Trophoblast cell (in vitro differentiated cells and primary cell): ENCODE data around the gene DDX49.

Source experiments
- DNase-seq, 2 donors: peaks; one replicate each; pipeline ENCODE4 v3.0.0-alpha.2; 2016
- H2AFZ ChIP-seq: 2 replicates; pipeline ENCODE4 v1.6.1; 2013; ENCODE audit warnings: low read length, moderate library complexity, mild to moderate bottlenecking; ENCODE audit not compliant: insufficient read depth, poor library complexity
- H2AK5ac ChIP-seq: 2 replicates; pipeline ENCODE4 v1.6.1; 2013; ENCODE audit warnings: mild to moderate bottlenecking, low read length
- H2BK120ac ChIP-seq: 2 replicates; pipeline ENCODE4 v1.6.1; 2013; ENCODE audit warnings: low read length, mild to moderate bottlenecking, moderate library complexity; ENCODE audit not compliant: insufficient read depth, poor library complexity
- H2BK12ac ChIP-seq: 2 replicates; pipeline ENCODE4 v1.6.1; 2013; ENCODE audit warnings: mild to moderate bottlenecking, low read length, moderate library complexity
- H2BK5ac ChIP-seq: 2 replicates; pipeline ENCODE4 v1.6.1; 2013; ENCODE audit warnings: low read length, low read depth, moderate library complexity, mild to moderate bottlenecking; ENCODE audit not compliant: poor library complexity
- H3K14ac ChIP-seq: 2 replicates; pipeline ENCODE4 v1.6.1; 2013; ENCODE audit warnings: mild to moderate bottlenecking, low read length
- H3K18ac ChIP-seq: 2 replicates; pipeline ENCODE4 v1.6.1; 2013; ENCODE audit warnings: mild to moderate bottlenecking, low read length
- H3K23ac ChIP-seq: 2 replicates; pipeline ENCODE4 v1.6.1; 2013; ENCODE audit warnings: low read length
- H3K27ac ChIP-seq: 2 replicates; pipeline ENCODE4 v1.5.1; 2013; ENCODE audit warnings: low read depth, mild to moderate bottlenecking, inconsistent platforms, low read length, moderate library complexity
- H3K27me3 ChIP-seq: 2 replicates; pipeline ENCODE4 v1.6.1; 2013; ENCODE audit warnings: inconsistent platforms, mild to moderate bottlenecking, low read length, moderate library complexity; ENCODE audit not compliant: insufficient read depth
- H3K36me3 ChIP-seq, 2 experiments: 1 replicate in 1 of 2; 2 replicates in 1 of 2; pipeline ENCODE4 v1.6.1; 2013; ENCODE audit warnings: low read length in 2 of 2, mild to moderate bottlenecking in 2 of 2, moderate library complexity in 1 of 2; ENCODE audit not compliant: insufficient read depth in 2 of 2, control insufficient read depth in 1 of 2
- H3K4ac ChIP-seq: 2 replicates; pipeline ENCODE4 v1.6.1; 2013; ENCODE audit warnings: low read depth, mild to moderate bottlenecking, low read length, moderate library complexity
- H3K4me1 ChIP-seq, 2 experiments: 1 replicate in 1 of 2; 2 replicates in 1 of 2; pipeline ENCODE4 v1.6.1; 2013; ENCODE audit warnings: low read length in 2 of 2, mild to moderate bottlenecking in 2 of 2, moderate library complexity in 1 of 2; ENCODE audit not compliant: insufficient read depth in 2 of 2, control insufficient read depth in 1 of 2
- H3K4me2 ChIP-seq: 2 replicates; pipeline ENCODE4 v1.6.1; 2013; ENCODE audit warnings: inconsistent platforms, mild to moderate bottlenecking, low read length, moderate library complexity
- H3K4me3 ChIP-seq: 2 replicates; pipeline ENCODE4 v1.5.1; 2013; ENCODE audit warnings: mild to moderate bottlenecking, low read depth, low read length, inconsistent platforms
- H3K79me1 ChIP-seq: one replicate; pipeline ENCODE4 v1.6.1; 2013; ENCODE audit warnings: low read length
- H3K79me2 ChIP-seq: 2 replicates; pipeline ENCODE4 v1.6.1; 2013; ENCODE audit warnings: low read length, mild to moderate bottlenecking; ENCODE audit not compliant: control insufficient read depth, insufficient read depth, poor library complexity
- H3K9ac ChIP-seq: 2 replicates; pipeline ENCODE4 v1.6.1; 2013; ENCODE audit warnings: mild to moderate bottlenecking, low read length
- H3K9me3 ChIP-seq: 2 replicates; pipeline ENCODE4 v1.6.1; 2013; ENCODE audit warnings: low read depth, mild to moderate bottlenecking, control low read depth, inconsistent platforms, low read length; ENCODE audit not compliant: insufficient read depth
- H4K12ac ChIP-seq: 2 replicates; pipeline ENCODE4 v1.6.1; 2013; ENCODE audit warnings: low read depth, mild to moderate bottlenecking, low read length, moderate library complexity
- H4K8ac ChIP-seq: 2 replicates; pipeline ENCODE4 v1.6.1; 2013; ENCODE audit warnings: low read depth, mild to moderate bottlenecking, low read length, moderate library complexity
- H4K91ac ChIP-seq: one replicate; pipeline ENCODE4 v1.6.1; 2013; ENCODE audit warnings: low read depth, mild to moderate bottlenecking, low read length, moderate library complexity
- WGBS: extraction: QIAGEN DNeasy Blood & Tissue Kit; methylation state at CpG from one replicate; pipeline ENCODE4 v1.1.7; 2013; ENCODE audit warnings: missing lambda C conversion rate; ENCODE audit not compliant: insufficient read length, insufficient coverage; ENCODE audit errors: extremely low coverage; 5-methylcytosine and 5-hydroxymethylcytosine counted together

DDX49 gene

DNA sequence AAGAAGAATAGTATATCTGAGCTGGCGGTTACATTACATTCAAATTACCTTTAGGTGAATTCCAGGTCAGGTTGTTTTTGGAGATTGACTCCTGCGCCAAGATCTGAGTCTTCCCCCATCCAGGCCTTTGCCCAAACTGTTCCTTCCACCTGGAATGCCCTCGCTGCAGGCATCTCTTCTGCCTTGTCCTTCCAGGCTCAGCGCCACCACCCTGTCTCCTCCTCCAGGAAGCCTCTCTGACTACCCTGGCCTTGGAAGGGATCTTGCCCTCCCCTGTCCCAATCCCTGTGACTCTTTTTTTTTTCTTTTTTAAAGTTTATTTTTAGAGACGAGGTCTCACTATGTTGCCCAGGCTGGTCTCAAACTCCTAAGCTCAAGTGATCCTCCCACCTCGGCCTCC lies 23.2 kb downstream of the DDX49 start:
- Histone ChIP-seq H3K14ac (no peak overlapping the region), H2BK12ac (no peak overlapping the region), H3K79me2 (peaks cover 9% of the 10 kb centered on the region), H2AK5ac (no peak overlapping the region), H3K9me3 (no peaks in the 10 kb centered on the region), H3K4ac (no peak overlapping the region), H3K27me3 (no peaks in the 10 kb centered on the region), H3K4me2 (no peak overlapping the region), H4K8ac (no peak overlapping the region), H3K79me1 (peaks cover 10% of the 10 kb centered on the region), H3K4me3 (no peak overlapping the region), H3K9ac (no peak overlapping the region), H2AFZ (no peak overlapping the region), H2BK5ac (no peak overlapping the region), H4K12ac (no peak overlapping the region), H3K36me3 (peaks cover 11% of the 10 kb centered on the region in 2 experiments), H2BK120ac (no peak overlapping the region), H3K23ac (no peak overlapping the region), H3K4me1 (peaks cover 0 to 8% of the 10 kb centered on the region in 2 experiments), H3K18ac (no peak overlapping the region), H4K91ac (no peak overlapping the region), H3K27ac (no peak overlapping the region)
- no CpG with 5 or more reads among the region's 6 CpGs for WGBS
- no peak for DNase-seq

GRCh38 chr19:18943465-18943864 lies 23.9 kb downstream of the DDX49 start:
- H3K9ac ChIP-seq = no peak overlapping the region
- no CpG with 5 or more reads among the region's 4 CpGs for WGBS

DNA sequence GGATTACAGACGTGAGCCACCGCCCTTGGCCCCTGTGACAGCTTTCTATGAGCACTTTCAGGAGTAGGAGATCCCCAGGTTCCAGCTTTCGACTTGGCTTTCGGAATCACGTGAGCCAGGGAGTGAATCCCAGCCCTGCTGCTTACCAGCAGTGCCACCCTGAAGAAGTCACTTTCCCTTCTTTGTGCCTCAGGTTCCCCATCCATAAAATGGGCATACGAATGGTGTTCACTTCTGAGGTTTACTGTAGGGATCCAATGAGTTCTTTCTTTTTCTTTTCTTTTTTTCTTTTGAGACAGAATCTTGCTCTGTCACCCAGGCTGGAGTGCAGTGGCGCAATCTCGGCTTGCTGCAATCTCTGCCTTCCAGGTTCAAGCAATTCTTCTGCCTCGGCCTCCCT lies 25.8 kb downstream of the DDX49 start:
- no peak overlapping the region for H4K8ac ChIP-seq
- H2BK5ac ChIP-seq = no peak overlapping the region
- H3K9ac ChIP-seq = no peak overlapping the region
- no peak overlapping the region for H2AFZ ChIP-seq
- H3K9me3 ChIP-seq = no peaks in the 10 kb centered on the region
- peaks cover 6% of the 10 kb centered on the region for H3K79me2 ChIP-seq
- no peak overlapping the region for H3K27ac ChIP-seq
- no peak overlapping the region for H3K4me2 ChIP-seq
- H3K4me3 ChIP-seq = no peak overlapping the region
- DNase-seq = no peak
- no peaks in the 10 kb centered on the region for H3K27me3 ChIP-seq
- no peak overlapping the region for H3K14ac ChIP-seq
- no peaks in the 10 kb centered on the region for H3K36me3 ChIP-seq
- no peak overlapping the region for H4K91ac ChIP-seq
- H2BK12ac ChIP-seq = no peak overlapping the region
- no peak overlapping the region for H3K18ac ChIP-seq
- WGBS = no CpG with 5 or more reads among the region's 9 CpGs
- H3K4ac ChIP-seq = no peak overlapping the region
- H3K23ac ChIP-seq = no peak overlapping the region
- peaks cover 0 to 1% of the 10 kb centered on the region in 2 experiments for H3K4me1 ChIP-seq
- no peak overlapping the region for H4K12ac ChIP-seq
- H2BK120ac ChIP-seq = no peak overlapping the region
- no peak overlapping the region for H2AK5ac ChIP-seq
- H3K79me1 ChIP-seq = peaks cover 8% of the 10 kb centered on the region

More at GRCh38 chr19:18943465-18943864, 23.9 kb downstream of the DDX49 start:
- Histone ChIP-seq H3K4me1 (peaks cover 0 to 8% of the 10 kb centered on the region in 2 experiments), H2BK5ac (no peak overlapping the region), H3K79me2 (peaks cover 9% of the 10 kb centered on the region), H2BK12ac (no peak overlapping the region), H3K9me3 (no peaks in the 10 kb centered on the region), H3K23ac (no peak overlapping the region), H3K18ac (no peak overlapping the region), H3K36me3 (peaks cover 5% of the 10 kb centered on the region in 2 experiments), H4K8ac (no peak overlapping the region), H3K4ac (no peak overlapping the region), H2AK5ac (no peak overlapping the region), H3K4me2 (no peak overlapping the region), H2AFZ (no peak overlapping the region), H4K91ac (no peak overlapping the region), H2BK120ac (no peak overlapping the region), H3K14ac (no peak overlapping the region), H3K4me3 (no peak overlapping the region), H4K12ac (no peak overlapping the region), H3K27ac (no peak overlapping the region), H3K27me3 (no peaks in the 10 kb centered on the region), H3K79me1 (peaks cover 10% of the 10 kb centered on the region)
- no peak for DNase-seq

DNA sequence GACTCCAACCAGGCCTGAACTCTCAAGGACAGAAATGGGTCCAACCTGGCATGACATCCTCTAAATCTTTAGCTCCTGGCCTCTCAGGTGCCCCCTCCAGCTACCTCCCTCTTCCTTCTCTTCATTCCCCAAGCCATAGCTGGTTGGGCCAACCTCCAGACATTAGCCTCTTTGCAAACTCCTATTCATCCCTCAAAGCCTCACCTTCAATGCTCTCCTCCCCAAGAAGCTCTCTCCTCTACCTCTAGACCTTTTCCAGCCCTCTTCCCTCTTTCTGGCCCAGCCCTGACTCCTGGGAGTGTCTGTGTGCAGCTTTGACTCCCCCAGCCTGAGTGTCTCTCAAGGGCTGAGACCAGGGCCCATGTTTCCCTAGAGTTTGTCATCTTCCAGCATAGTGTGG lies 26.8 kb downstream of the DDX49 start:
- no peaks in the 10 kb centered on the region for H3K9me3 ChIP-seq
- no peak overlapping the region for H3K9ac ChIP-seq
- no peak overlapping the region for H2AFZ ChIP-seq
- H3K4me3 ChIP-seq = no peak overlapping the region
- no peak overlapping the region for H4K8ac ChIP-seq
- no peaks in the 10 kb centered on the region for H3K36me3 ChIP-seq
- no peak overlapping the region for H3K14ac ChIP-seq
- no peak overlapping the region for H2AK5ac ChIP-seq
- no peak overlapping the region for H3K23ac ChIP-seq
- no peak overlapping the region for H4K12ac ChIP-seq
- H3K4me2 ChIP-seq = no peak overlapping the region
- peaks cover 1% of the 10 kb centered on the region for H3K79me1 ChIP-seq
- H3K18ac ChIP-seq = no peak overlapping the region
- H3K27me3 ChIP-seq = no peaks in the 10 kb centered on the region
- no peak overlapping the region for H2BK12ac ChIP-seq
- DNase-seq = no peak
- no peak overlapping the region for H3K4ac ChIP-seq
- no peak overlapping the region for H2BK120ac ChIP-seq
- no peak overlapping the region for H4K91ac ChIP-seq
- H3K79me2 ChIP-seq = no peaks in the 10 kb centered on the region
- no peak overlapping the region for H2BK5ac ChIP-seq
- H3K4me1 ChIP-seq = peaks cover 0 to 1% of the 10 kb centered on the region in 2 experiments
- H3K27ac ChIP-seq = no peak overlapping the region
